Measurements from ENCODE around the gene TMEM38B.
A peak's percentile ranks its signal among the peaks of the same experiment; 100 is the strongest.
"Not testable (repeated sequence)": the region's sequence is repeated elsewhere in the genome, so short reads cannot be mapped to it uniquely, and the experiment has no call there.

The TMEM38B gene

DNA sequence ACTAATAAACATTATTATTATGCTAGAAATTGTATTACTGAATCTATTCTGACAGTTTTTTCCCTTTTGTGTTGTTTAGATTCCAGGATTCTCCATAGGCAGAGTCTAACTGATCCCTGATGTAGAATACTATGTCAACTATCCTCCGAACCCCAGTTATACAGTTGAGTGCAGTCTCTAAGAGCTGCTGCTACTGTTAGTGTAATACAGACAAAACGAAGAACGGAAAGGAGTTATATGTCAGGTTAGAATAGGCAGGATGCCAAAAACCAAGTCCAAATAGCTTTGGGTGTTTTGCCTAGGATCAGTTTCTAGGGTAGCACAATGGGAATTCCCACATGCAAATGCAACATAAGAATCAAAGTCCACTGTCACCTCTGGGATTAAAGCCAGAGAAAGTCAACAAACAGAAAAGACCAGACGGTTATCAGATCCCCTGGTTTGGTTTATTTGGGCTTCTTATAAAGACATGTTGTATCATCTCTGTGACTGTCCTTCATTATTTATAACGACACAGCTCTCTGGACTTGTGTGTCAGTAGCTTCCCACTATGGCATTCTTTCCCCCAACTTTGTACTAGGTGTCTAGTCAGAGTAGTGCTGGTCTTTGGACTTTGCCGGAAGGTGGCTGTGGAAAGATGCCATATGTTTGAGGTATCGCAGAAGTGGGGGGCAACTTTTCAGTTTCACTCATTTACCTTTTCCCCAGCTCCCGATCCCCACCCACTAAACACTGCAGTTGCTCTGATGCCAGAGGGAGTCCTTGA, 14.9 kb upstream of the TMEM38B start:
- no peak for DNase-seq
- intact Hi-C loops (cut with DNase I), result no loop called here

DNA sequence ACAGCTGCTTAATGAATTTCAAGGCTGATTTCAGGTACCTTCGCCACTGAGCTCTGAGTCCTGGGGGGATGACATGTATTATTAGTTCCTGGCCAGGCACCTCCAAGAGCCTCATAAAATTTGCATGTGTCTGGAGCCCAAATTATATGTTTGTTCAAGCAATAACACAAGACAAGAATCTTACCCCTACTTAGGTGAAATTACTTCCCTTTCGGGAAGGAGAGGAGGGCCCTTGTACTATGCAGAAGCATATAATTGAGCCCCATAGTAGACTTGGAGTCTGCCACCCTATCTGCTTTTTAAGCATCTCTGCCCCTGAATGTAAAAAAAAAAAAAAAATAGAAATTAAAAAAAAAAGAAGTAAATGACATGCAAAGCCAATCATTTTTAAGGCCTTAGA, 13.0 kb upstream of the TMEM38B start:
- intact Hi-C loops (cut with DNase I), result no loop called here
- DNase-seq, result no peak

DNA sequence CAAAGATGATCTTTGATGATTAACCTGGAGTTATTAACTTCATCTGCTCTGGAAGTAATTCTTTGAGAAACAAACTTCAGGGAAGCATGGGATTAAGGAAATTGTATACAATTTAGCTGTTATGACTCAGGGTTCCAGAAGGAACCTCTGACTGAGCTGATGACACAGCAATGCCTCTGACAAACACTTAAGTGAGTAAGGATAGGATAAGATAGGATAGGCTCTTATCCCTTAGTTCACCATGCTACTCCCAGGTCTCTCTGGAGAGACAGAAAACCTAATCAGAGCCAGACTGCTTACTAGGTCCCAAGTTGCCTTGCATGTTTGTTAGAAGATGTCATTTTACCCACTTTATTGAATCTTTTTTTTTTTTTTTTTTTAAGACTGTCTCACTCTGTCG, 12.6 kb upstream of the TMEM38B start:
- intact Hi-C loops (cut with DNase I), result no loop called here
- DNase-seq, result no peak

DNA sequence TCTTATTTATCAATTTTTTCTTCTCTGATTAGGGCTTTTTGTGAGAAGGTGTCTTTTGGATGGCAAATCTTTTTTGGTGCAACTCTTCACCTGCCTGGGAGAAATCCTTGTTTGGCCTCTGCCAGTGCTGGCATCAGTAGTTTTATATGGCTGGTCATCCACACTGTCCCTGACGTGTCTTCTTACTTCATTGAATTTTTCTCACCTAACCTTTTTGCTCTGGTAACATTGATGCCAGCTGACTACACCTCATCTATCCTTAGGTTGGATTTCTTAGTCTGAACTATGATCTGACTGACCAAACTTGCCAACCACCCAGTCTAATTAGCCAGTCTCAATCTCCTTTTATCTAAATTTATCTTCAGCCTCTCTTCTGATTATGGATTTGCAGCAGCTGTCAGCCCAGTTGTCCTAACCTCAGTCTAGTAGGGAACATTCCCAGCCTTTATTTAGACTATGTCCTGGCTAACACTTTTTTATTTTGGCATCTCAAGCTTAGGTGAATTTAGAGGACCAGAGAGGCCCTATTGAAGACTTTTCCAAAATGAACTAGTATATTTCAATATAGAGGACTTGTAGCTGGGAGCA, 10.6 kb upstream of the TMEM38B start:
- no peak for DNase-seq
- intact Hi-C loops (cut with DNase I), result no loop called here

DNA sequence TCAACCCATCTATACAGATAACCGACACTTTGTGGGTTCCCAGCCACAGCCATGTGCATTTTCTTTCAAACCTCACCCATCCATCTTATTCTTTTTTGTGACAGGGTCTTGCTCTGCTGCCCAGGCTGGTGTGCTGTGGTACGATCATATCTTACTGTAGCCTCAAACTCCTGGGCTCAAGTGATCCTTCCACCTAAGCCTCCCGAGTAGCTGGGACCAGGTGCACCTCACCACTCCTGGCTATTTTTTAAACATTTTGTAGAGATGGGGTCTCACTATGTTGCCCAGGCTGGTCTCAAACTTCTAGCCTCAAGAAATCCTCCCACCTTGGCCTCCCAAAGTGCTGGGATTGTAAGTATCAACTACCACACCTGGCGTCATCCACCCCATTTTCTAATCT, 7.4 kb upstream of the TMEM38B start:
- no peak for DNase-seq
- intact Hi-C loops (cut with DNase I), result no loop called here

DNA sequence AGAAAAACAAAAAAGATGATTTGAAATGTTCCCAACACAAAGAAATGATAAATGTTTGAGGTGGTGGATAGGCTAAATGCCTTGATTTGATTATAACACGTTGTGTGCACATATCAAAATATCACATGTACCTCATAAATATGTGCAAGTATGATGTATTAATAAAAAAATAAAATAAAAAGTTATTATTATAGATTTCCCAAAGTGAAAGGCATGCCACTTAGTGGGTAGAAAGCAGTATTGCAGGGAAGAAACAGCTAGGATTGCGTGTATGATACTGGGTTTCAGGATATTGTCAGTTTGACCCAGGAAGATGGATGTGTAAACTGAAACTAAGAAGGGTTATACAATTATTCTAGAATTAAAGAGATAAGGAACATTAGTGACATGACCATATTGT, 3.6 kb upstream of the TMEM38B start:
- intact Hi-C loops (cut with DNase I), result no loop called here
- no peak for DNase-seq

DNA sequence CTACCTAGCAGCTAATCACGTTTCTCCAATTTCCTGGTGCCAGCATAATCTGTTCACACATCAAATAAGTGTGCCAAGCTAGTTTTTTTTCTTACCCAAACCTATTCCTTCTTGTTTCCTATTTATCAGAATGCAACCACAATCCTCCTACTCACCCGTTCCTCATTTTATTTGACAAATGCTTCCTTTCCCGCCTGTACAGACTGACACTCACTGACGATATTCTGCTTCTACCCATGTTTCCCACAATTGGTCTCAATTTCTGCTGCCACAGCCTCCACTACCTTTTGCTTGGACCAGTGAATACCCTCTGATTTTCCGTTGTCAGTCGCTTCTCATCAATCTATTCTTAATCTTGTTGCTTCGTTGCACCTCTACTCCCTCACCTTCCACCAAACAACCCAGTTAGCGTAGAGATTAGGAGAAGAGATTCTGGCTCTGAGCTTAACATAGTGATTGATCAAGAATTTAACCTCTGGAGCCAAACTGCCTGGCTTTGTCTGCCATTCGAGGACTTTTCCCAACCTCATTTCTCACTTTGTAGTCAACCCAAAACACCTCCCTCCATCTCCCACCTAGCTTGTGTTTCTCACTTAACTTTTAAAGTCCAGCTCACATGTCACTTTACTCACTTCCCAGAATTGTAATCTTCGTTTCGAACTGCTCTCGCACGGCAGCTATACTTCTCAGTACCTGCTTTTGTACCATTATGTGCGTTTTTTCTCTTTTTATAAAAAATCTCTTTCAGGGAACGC, 729 bp upstream of the TMEM38B start:
- intact Hi-C loops (cut with DNase I), result no loop called here
- peak in 2 of 42 donors; percentile 6 for DNase-seq

DNA sequence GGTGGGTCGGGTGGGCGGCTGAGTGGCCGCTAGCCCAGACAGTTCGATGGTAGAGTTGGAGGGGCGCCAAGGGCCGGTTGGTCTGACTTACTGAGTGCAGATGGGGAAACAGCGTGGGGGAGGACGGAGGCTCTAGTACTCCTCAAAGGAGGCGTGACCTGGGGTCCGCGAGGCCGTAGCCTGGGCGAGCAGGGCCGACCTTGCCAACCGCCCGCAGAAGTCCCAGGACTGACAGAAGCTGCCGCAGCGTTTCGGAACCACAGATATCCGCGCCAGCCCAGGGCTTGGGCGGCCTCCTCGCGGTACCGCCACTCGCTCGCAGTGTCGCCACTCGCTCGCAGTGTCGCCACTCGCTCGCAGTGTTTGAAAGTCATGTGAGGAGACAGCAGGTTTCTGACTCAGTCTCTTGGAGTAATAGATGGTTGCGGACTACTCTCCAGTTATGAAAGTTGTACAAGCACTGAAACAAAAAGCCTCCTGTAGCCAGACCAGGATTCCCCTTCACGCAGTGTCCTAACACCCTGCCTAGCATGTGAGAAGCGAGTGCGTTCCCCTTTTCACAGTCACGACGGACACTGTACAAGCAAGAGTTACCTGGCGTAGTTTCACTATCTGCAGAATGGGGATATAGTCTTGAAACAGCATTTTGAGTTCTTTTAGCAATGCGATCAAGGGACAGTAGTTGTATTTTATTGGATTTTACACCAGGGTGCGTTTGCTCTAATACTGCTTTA, 674 bp downstream of the TMEM38B start:
- intact Hi-C loops (cut with DNase I), result no loop called here
- DNase-seq, result peak; percentile 27 to 81 (median 60)

DNA sequence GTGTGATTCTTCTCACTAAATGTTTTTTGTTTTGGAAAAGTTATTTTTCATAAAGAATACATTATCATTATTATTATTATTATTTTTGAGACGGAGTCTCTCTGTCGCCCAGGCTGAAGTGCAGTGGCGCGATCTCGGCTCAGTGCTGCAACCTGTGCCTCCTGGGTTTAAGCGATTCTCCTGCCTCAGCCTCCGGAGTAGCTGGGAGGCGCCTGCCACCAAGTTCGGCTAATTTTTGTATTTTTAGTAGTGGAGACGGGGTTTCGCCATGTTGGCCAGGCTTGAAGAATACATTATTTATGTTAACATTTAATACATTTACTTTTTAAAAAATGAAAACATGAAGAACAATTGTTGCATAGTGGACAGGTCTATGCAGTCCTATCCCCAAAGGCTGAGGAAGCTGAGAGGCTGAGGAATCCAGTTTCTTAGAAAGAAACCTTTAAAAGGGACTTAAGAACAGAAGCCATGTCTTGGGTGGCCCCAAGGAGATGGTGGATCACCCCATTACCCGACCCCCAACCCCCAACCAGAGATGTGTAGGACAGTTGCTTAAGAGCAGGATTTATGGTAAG, 2.0 kb downstream of the TMEM38B start:
- DNase-seq, result no peak
- intact Hi-C loops (cut with DNase I), result no loop called here

DNA sequence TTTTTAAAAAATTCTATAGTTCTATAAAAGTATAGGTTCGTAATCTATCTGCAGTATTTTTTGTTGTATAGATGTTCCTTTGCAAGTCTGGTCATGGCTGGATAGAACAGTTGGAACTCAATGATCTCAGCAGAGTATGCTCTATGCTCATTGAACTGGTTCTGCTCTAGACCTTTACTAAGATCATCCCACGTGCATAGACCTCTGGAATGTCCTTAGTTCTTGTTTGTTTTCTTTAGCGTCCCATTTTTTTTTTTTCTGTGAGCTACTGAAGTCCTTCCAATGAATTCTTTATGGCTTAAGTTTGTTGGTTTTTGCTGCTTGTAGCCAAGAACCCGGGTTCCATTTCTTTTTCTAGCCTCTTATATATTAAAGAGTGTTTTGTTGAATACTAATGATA, 3.5 kb downstream of the TMEM38B start:
- intact Hi-C loops (cut with DNase I), result no loop called here
- no peak for DNase-seq

DNA sequence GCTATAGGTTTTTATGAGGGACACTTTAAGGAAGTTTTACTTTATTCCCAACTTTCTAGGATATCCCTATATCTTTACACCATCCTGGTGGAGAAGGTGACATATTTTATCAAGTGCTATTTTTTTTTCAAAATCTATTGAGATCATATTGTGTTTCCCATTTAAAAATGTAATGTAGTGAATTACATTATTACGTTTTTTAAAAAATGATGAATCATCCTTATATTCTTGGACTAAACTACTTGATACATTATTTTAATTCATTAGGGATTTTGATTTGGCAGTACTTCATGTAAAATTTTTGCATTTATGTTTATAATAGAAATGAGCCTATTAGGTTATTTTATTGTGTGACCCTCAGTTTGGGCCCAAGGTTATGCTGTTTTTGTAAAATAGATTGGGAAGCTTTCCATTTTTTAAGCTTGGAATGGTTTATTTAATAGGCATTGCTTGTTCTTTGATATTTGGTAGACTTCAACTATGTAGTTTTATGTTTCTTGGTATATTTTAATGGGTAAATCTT, 4.1 kb downstream of the TMEM38B start:
- intact Hi-C loops (cut with DNase I), result no loop called here
- DNase-seq, result no peak

DNA sequence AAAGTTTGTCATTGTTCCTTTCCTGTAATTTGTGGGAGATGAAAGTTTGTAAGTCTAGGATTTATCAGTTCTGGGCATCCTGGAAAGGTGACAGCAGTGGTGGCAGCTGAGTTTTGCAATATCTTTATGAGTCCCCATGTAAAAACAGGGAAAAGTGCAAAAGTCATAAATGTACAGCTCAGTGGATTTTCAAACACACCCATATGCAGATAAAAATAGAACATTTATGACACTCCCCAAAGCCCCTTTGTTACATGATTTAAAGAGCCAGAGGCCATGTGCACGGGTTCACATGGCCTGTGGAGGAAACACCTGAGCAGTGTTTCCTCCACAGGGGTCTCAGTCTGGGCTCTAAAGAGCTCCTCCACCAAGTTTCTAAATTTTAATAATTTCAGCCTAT, 6.3 kb downstream of the TMEM38B start:
- intact Hi-C loops (cut with DNase I), result no loop called here
- DNase-seq, result no peak

DNA sequence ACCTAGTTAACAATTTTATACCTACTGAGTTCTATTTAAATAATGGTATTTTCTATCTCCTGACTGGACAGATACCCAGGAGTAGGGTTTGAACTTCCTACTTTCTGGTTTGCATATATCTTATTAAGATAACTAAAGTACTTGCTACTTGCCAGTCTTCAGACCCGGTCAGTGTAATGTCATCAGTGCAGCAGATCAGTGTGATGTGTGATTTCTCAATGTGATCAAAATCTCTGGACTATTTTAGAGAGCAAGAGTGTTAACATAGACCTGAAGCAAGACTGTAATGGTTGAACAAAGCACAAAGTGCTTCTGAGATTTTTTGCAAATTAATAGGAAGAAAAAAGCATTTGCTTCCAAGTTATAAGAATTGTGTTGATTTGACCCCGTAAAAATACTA, 6.8 kb downstream of the TMEM38B start:
- intact Hi-C loops (cut with DNase I), result no loop called here
- no peak for DNase-seq

DNA sequence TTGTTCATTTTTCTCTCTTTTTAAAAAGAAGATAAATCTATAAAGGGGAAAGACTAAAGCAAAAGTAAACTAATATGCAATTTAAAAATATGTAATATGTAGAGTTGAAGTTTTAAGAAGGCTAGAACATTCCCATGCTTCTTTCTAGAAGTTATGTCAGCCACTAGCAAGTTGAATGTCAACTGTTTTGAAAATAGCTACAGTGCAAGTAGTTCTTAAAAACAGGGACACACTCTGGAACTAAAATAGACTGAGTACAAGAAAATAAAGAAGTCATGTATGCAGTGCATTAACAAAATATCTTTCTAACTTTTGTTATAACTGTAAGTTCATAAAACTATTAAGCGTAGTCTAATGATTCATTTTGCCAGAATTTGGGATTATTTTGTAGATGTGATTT, 7.9 kb downstream of the TMEM38B start:
- no peak for DNase-seq
- intact Hi-C loops (cut with DNase I), result no loop called here

DNA sequence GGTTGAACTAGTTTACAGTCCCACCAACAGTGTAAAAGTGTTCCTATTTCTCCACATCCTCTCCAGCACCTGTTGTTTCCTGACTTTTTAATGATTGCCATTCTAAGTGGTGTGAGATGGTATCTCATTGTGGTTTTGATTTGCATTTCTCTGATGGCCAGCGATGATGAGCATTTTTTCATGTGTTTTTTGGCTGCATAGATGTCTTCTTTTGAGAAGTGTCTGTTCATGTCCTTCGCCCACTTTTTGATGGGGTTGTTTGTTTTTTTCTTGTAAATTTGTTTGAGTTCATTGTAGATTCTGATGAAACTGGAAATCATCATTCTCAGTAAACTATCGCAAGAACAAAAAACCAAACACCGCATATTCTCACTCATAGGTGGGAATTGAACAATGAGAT, 9.3 kb downstream of the TMEM38B start:
- DNase-seq; intact Hi-C loops (cut with DNase I): not testable (repeated sequence)

DNA sequence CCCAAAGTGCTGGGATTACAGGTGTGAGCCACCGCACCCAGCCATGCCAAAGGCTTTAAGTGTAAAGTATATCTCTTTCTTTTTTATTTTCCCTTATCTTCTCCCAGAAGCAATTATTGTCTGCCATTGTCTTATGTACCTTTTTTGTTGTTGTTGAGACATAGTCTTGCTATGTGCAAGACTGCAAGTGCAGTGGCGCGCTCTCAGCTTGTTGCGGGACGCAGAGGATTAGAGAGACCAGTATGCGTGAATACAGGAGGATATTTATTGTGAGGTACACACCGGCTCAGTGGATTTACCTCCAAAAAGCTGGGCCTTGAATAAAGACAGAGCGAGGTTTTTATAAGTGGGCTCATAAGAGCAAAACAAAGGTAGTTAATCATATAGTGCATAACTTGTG, 11.8 kb downstream of the TMEM38B start:
- DNase-seq, result no peak
- intact Hi-C loops (cut with DNase I), result no loop called here

DNA sequence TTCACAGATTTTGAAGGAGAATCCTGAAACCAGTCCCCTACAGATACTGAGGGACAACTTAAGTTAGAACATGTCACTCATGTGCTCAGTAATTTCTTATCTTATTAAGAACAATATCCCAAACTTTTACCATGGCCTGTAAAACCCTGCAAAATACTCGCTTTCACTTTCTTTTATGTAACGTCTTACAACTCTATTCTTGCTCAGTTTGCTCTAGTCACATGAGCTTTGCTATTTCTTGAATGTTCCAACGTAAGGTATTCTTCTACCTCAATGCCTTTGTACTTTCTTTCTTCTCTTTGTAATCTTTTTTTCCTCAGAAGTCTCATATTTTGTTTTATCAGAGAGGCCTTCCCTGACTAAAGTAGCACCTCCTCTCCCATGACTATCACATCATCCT, 14.1 kb downstream of the TMEM38B start:
- intact Hi-C loops (cut with DNase I), result no loop called here
- DNase-seq, result no peak

DNA sequence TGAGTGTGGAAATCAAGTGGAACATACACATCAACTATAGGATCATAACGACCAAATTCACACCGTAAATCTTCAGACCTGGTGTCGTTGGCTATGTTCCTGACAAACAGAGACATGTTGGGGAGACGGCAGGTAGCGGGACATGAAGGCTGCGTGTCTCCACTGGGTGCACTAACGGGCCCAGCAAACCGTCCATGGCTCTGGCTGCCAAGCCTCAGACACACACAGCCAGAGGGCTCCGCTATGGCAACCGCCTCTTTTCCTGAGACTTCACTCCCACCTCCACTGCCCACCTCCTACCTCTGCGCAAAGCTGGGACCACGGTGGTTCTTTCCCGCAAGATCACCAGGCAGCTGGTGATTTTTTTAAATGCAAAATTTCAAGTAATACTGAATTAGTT, 16.3 kb downstream of the TMEM38B start:
- DNase-seq, result no peak
- intact Hi-C loops (cut with DNase I), result no loop called here

DNA sequence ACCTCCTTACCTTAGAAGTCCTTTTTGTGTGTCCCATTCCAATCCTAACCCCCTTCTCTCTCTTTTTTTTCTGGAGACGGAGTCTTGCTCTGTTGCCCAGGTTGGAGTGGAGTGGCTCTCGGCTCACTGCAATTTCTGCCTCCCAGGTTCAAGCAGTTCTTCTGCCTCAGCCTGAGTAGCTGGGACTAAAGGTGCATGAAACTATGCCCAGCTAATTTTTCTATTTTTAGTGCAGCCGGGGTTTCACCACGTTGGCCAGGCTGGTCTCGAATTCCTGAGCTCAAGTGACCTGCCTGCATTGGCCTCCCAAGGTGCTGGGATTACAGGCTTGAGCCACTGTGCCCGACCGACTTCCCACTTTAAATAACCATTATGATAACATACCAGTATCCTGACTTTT, 17.5 kb downstream of the TMEM38B start:
- intact Hi-C loops (cut with DNase I), result no loop called here
- DNase-seq, result no peak

All from head of caudate nucleus (tissue), 42 donors.